Amniotic epithelial cell (primary cell): ENCODE measurements around the gene PDZRN3.
A peak's percentile ranks its signal among the peaks of the same experiment; 100 is the strongest.

ENCODE experiments used
- DNase-seq: peaks from one replicate; pipeline ENCODE4 v3.0.0-alpha.2; 2010; ENCODE audit warnings: low read depth

Gene PDZRN3

DNA sequence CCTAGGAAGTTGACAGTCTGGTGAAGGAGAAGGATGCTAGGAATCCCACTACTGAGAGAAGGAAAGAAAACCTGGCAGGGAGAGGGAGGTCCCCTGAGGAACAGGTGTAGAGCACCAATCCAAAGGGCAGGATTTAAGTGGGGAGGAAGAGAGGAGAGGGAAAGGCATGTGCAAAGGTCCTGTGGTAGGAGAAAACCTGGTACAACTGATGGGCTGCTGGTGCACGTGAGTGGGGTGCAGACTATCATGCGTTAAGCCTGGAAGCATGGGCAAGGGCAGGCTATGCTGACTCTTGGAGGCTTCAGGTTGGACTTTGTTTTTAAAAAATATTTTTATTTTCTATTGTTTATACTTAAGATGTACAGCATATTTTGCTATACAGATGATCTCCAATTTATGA lies 209.6 kb downstream of the PDZRN3 start:
- no peak for DNase-seq

- DNase-seq, result no peak
These were observed 211.1 kb downstream of the PDZRN3 start for GRCh38 chr3:73413619-73414018.

GRCh38 chr3:73411993-73412392 lies 212.7 kb downstream of the PDZRN3 start:
- no peak for DNase-seq

DNA sequence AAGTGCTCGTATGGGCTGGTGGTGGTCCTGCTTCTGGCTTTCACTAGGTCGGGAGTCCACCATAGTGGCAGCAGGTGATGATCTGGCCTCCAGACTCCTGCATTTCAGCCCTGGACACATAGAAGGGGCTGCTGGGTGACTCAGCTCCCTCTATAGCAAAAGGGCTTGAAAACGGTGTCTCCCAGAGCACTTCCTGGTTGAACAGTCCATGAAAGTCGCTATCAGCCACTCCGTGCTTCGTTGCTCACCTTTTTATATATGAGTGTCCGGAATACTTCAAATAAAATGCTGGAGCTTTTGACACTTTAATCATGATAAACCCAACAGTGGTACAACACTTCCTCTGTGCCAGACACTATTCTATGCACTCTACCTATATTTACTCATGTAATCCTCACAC lies 213.2 kb downstream of the PDZRN3 start:
- DNase-seq, result no peak

DNA sequence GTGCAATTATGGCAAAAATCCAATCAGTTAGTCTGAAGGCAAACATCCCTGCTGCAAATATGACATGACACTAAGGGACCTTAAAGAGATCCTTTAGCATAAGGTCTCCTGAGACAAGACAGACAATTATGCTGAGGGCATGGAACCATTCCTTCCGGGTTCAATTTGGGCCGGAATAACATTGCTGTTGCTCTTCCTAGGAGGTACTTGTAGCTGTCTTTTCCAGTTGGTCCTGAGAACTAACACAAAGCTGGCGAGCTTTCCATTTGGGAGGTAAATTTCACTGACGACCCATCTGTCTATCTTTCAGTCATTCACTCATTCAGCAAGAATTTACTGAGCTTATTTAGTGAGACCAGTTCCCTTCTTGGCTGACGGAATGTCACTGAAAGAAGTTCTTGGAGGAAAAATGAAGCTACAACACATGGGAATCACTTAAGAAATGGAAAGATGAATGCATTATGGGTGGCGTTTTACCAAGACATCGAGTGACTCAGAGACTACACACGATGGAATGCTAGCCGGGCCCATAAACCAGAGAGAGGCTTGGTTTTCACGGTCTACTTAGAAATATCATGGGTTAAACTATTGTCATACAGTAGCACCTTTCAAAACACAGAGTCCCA lies 215.5 kb downstream of the PDZRN3 start:
- no peak for DNase-seq

DNA sequence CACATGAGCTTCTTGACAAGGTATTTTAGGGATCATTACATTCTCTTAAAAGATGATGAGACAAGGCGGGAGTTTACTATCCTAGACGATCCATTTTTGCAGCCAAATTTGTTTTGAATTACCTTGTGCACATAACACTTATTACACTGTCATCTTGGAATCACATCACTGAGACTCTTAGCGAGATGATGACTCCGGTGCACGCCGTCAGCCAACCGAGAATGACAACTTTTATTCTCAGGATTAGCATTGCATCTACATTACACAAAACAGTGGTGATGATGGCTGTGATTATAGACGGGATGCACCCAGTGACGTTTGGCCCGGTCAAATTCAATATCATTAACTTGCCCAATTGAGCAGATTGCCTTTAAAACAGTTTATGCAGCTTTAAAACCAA lies 216.1 kb downstream of the PDZRN3 start:
- no peak for DNase-seq

DNA sequence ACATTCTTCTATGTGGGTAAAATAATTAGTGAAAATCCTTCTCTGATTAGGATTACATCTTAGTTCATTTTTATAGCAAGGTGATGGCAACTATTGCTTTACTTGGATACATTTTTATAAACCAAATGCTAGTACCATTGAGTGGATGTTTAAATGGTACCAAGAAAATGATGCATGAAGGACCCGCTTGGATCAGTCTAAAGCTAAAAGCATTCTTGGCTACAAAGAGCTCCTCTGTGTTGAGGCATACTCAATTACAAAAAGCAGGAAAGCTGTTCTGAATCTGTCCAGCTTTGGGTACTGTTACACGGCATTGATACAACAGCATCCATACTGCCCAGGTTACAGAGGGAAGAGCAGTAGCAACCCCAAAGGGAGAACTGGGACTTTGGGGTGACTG lies 217.2 kb downstream of the PDZRN3 start:
- no peak for DNase-seq

GRCh38 chr3:73405853-73406252 lies 218.9 kb downstream of the PDZRN3 start:
- DNase-seq, result peak; percentile 76

DNA sequence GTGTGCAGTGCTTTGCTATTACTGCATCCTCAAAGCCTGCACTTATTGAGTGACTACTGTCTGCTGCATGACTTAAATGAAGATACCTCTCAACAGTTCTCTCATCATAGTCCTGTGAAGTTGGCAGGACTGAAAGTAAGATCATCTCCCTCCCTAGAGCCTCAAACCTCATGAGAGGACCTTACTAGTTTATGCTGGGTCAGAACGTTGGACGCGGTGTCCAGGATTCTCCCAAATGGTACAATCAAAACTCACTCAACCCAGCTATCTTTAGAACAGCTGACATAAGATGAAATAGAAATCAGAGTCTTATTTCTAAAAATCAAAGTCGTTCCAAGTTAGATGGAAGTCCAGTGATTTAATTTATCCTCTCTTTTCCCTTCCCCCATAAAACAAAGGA lies 219.7 kb downstream of the PDZRN3 start:
- DNase-seq, result no peak

DNA sequence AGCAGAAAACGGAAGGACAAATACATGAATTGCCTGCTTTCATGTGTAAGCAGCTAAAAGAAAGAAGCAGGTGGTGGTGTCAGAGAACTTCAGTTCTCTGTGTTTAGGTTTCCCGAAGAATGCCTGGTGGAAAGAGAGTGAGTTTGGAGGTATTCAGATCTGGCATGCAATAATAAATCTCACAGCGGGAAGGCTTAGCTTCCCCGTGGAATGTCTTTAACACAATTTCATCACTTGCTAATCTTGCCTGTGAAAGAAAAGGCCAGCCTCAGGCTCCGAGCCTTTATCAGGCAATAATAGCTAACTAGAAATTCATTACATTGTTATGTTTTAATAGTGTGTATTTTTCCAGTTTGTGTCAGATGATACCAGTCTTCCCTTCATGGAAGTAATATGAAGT lies 220.3 kb downstream of the PDZRN3 start:
- DNase-seq, result peak; percentile 83

DNA sequence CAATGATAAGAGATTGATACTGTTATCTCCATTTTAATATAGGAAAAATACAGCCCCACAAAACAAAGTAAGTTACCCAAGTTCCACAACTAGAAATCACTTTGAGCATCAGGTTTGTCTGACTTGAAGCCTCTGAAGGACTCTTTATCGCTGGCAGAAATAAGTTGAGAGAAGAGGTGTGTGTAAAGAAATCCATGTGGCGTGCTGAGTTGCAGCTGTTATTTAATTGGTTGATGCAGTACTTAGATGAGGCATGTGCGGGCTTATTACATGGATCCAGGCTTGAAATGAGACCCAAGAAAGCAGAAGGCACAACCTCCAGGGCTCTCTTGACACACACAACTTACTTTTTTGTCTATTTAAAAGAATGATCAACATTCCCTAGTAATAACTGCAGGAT lies 221.3 kb downstream of the PDZRN3 start:
- no peak for DNase-seq

DNA sequence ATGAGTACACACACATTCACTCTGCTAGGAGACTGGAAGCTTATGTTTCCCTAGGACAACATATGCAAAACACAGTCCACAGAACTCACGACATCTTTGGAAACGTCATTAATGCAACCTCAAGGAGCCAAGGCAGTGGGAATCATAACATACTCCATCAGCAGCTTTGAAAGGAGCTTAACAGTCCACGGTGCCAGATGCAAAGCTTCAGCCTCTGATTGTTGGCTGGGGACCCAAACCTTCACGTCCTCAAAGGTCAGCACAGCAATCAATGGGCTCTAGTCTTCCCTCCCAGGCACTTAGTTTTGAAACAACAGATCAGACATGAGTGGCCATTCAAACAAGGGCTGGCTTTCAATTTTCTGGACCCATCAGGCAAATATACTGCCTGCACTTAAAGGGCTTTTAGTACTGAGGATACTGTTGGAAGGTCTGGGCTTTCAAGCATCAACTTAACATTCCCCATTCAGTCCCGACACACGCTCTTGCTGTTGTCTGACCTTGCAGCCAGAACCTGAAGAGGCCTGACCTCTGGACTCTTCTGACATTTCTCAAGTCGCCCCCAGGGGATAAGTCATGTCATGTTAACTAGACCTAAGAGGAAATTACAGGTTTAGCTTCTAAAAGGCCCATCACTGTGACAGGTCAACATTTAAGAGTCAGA lies 223.0 kb downstream of the PDZRN3 start:
- no peak for DNase-seq

DNA sequence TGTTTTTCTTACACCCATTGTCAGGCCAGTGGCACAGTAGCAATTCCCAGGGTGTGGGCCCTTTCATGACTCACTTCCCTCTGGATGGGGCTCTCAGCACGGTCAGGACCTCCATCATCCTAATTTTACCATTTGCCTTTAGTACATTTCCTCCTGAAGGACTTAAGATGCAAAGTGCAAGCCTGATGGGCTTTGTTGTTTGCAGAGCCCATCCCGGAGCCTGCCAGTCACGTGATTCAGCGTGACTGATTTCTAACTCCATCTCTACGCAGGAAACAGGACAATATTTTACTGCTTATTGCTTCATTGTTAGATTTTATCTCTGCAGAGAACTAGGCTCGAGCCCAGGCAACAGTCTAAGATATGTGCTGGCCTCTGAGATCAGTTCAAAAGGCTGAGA lies 223.7 kb downstream of the PDZRN3 start:
- peak; percentile 57 for DNase-seq

- no peak for DNase-seq
These were observed 225.0 kb downstream of the PDZRN3 start for GRCh38 chr3:73399666-73400253.

GRCh38 chr3:73399106-73399505 lies 225.6 kb downstream of the PDZRN3 start:
- DNase-seq, result peak; percentile 53

- no peak for DNase-seq
These were observed 226.7 kb downstream of the PDZRN3 start for GRCh38 chr3:73398084-73398483.

- DNase-seq, result no peak
These were observed 230.5 kb downstream of the PDZRN3 start for GRCh38 chr3:73394240-73394639.

- DNase-seq, result no peak
These were observed 231.7 kb downstream of the PDZRN3 start for GRCh38 chr3:73393005-73393404.

- no peak for DNase-seq
These were observed 232.8 kb downstream of the PDZRN3 start for GRCh38 chr3:73391984-73392383.

GRCh38 chr3:73389928-73390327 lies 234.8 kb downstream of the PDZRN3 start:
- no peak for DNase-seq

DNA sequence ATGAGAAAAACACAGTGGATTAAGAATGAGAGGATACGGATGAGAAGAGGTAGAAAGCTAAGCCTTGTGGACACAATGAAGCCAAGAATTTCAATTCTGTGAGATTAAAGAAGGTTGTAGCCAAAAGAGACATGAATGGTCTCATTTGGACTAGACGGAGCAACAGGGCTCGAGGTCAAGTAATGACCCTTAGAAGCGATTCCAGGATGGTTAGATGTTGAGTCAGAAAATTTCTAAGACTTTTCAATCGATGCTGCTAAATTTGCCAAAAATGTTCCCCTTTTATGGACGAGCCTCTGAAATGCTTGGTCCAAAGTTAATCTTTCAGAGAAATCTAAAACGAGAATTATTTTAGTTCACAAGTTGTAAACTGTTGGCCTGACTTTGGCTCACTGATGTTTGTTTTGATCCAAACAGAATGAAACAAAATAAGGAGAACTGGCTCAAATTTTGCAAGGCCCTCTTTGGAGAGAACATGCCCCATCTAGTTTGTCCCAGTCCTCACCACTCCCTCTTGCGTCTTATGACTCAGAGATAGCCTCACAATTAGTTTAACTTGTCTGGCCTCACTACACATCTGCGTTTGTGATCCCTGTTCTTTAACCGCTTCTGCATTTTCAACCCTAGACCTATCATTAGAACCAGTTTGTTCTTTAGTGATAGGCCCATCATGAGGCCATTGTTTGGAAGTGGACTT lies 235.5 kb downstream of the PDZRN3 start:
- no peak for DNase-seq

DNA sequence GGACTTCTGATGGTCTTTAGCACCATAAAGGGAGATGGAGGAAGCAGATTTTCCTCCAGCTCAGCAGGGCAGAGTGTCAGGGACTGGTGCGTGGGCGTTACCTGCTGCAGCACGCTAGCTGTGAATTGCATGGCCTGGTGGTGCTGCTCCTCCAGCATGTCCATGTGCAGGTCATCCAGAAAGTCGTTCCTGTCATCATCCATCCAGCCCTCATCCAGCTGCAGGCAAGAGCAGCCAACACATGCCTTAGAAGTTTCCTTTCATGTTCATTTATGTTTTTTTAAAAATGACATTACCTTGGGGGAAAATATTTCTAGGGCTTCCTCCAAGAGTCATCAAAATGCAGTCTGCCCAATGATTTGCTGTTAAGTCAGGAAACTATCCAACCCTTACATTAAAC lies 239.2 kb downstream of the PDZRN3 start:
- no peak for DNase-seq
